GM18505 (cell line): ENCODE results near the gene ALDH5A1.
"Not testable (repeated sequence)": the region's sequence is repeated elsewhere in the genome, so short reads cannot be mapped to it uniquely, and the experiment has no call there.

Source experiments
- ATAC-seq: cut with Tn5 transposase; IDR thresholded peaks from one replicate; pipeline ENCODE4 v1.9.1; 2021; ENCODE audit not compliant: unreplicated experiment
- POLR2A ChIP-seq: IDR thresholded peaks from 4 replicates; pipeline ENCODE4 v1.6.1; 2011; ENCODE audit warnings: borderline replicate concordance; ENCODE audit not compliant: insufficient read depth, insufficient read length; ENCODE audit errors: extremely low read depth

Gene ALDH5A1

DNA sequence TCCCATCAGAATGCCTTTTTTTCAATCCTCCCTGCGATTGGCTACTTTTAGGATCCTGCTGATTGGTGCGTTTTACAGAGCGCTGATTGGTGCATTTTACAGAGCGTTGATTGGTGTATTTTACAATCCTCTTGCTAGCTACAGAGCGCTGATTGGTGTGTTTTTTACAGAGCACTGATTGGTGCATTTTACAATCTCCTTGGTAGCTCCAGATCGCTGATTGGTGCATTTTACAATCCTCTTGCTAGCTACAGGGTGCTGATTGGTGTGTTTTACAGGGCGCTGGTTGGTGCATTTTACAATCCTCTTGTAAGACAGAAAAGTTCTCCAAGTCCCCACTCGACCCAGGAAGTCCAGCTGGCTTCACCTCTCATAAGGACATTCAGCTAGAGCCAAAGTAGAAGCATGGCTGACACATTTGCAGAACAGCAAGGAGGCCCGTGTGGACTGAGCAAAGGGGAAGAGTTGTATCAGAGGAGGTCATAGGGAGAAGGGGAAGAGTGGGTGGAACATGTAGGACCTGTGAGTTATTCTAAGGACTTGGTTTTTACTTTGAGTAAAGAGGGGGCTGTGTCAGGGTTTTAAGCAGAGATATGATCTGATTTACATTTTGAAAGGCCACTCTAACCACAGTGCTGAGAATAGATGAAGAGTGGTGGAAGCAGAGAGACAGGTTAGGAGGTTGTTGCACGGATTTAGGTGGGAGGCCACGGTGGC lies 2.6 kb downstream of the ALDH5A1 start:
- ATAC-seq: no peak
- TF ChIP-seq POLR2A: no peak

GRCh38 chr6:24500683-24501082 lies 5.9 kb downstream of the ALDH5A1 start:
- no peak for ATAC-seq
- TF ChIP-seq POLR2A: no peak

- ATAC-seq: no peak
- no peak for TF ChIP-seq POLR2A
These were observed 6.6 kb downstream of the ALDH5A1 start for GRCh38 chr6:24501374-24501773.

DNA sequence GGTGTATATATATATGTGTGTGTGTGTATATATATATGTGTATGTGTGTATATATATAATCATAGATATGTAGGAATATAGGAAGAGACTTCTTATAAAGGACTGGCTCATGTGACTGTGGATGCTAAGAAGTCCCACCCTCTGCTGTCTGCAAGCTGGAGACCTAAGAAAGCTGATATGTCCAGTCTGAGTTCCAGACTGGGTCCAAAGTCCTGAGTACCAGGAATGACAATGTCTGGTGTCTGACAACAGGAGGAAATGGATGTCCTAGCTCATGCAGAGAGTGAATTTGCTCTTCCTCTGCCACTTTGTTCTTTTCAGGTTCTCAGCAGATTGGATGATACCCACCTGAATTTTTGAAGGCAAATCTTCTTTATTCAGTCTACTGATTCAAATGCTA lies 7.1 kb downstream of the ALDH5A1 start:
- no peak for ATAC-seq
- no peak for TF ChIP-seq POLR2A

DNA sequence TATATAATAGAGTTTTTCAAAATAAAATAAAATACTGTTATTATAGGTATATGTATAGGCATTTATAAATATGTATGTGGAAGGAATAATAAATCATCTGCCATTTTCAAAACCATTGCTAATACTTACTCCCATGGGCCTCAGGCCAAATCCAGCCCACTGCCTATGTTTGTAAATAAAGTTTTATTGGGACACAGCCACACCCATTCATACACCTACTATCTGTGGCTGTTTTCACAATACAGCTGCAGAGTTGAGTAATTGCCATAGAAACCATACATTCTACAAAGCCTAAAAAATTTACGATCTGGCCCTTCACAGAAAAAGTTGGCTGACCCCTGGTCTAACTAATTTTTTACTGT lies 9.5 kb downstream of the ALDH5A1 start:
- no peak for TF ChIP-seq POLR2A
- ATAC-seq: no peak

DNA sequence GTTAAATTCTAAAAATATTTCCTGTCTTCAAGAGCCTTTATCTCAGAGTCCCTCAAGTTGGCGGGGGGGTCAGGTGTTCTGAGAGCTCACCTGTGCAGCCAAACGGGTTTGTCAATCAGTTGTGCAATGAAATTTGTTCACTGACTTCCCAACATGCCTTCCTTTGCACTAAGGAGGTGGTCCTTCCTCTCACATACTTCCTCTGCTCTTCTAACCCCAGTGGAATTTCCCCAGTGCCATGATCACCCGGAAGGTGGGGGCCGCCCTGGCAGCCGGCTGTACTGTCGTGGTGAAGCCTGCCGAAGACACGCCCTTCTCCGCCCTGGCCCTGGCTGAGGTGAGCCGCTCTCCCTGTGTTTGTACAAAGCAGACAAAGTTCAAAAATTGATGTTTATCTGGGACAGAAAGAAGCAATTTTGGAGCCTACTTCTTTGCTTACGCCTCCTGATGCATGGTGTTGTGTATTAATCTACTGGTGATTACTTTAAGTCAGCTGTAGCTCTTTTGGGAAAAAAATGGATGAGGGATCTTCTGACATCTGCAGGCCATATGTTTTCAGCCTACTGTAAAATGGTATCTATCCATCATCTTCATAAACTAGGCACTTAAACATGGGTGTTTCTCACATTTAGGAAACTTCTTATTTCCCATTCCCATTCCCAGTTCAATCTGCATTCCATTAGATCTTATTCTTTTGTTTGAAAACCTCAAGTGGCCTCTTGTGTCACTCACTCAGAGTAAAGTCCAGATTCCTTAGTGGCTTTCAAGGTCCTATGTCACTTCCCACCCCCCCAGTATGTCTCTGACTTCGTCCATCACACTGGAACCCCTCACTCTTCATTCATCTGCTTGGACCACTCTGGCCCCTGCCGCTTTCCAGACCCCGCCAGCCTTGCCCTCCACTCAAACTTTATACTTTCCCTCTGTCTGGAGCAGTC lies 10.1 kb downstream of the ALDH5A1 start:
- no peak for ATAC-seq

DNA sequence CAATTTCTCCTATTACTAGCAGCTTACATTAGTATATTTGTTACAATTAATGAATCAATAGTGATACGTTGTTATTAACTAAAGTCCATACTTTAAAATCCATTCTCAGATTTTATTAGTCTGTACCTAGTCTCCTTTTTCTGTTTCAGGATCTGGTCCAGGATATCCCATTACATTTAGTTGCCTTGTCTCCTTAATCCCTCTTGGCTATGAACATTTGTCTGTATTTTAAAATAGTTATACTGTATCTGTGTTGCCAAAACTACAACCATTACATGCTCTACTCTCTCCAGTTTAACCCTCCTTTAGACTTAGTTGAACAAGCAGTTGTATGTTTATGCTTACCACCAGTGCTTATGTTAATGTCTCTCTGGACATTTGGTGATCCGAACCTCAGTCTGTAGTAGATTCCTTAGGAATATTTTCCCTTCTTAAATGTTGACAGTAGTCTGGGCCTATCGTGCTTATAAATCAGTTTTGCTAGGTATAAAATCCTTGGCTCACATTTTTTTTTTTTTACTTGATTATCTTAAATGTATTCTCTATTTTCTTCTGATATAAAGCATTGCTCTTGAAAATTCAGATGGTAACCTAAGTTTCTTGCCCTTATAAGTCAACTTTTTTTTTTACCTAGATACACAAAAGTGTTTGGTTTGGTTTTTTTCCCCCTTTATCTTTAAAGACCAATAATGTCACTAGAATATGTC lies 12.2 kb downstream of the ALDH5A1 start:
- ATAC-seq: no peak
- no peak for TF ChIP-seq POLR2A

More for the DNA sequence above, 10.1 kb downstream of the ALDH5A1 start:
- TF ChIP-seq POLR2A: no peak

- not testable (repeated sequence) for ATAC-seq
These were observed 17.2 kb downstream of the ALDH5A1 start for GRCh38 chr6:24511976-24512375.

DNA sequence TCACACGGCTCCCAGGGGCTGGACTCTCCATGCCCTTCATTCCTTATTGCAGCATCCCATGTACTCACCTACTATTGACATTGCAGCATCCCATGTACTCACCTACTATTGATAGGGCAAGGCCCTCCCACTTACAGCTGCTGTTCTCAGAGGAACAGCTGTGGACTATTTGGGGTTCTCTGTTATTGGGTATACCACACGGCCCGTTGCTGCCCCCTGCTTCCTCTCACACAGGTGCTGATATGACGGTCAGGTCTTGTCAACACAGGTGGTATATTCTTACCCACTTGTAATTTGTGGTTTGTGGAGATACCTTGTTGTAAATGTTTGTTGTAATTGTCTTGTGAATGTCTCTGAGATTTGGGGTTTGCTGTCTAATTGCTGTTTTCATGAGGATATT lies 18.8 kb downstream of the ALDH5A1 start:
- ATAC-seq: no peak
- TF ChIP-seq POLR2A: no peak

DNA sequence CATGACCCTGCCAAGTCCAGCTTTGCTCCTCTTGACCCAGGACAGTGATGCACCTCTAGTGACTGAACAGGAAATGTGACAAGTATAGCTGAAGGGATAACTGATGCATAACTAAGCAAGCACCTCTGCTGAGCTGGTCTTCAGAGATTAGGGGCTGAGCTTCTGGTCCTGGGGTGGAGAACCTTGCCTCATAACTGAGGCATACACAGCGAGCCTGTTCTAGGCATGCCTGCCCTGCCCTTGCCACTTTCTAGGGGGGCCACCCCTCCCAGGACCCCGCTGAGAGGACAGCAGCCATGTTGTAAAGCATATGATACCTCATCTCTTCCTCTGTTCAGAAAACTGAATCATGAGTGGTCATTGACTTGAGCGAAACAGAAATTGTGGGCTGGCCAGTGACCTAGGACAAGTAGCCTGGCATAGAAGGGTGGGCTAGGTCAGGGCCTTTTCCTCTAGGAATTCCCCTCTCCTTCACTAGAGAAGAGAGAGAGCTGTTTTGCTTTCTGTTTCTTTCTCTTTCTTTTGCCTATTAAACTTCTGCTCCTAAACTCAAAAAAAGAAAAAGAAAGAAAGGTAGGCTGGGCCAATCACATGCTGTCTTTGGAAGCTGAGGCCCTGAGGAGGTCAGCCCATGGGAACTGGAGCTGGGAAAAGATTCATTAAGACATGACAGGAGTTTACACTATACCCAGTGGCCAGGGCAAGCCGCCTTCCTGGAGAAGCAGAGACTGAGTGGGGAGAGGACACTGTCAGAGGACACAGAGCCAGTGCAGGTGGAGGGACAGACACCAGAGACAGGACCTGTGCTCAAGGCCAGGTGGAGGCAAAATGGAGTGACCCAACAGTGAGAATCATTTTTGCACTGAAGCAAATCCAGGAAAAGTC lies 23.1 kb downstream of the ALDH5A1 start:
- peak; percentile 71 for TF ChIP-seq POLR2A
- peak; percentile 69 for ATAC-seq

DNA sequence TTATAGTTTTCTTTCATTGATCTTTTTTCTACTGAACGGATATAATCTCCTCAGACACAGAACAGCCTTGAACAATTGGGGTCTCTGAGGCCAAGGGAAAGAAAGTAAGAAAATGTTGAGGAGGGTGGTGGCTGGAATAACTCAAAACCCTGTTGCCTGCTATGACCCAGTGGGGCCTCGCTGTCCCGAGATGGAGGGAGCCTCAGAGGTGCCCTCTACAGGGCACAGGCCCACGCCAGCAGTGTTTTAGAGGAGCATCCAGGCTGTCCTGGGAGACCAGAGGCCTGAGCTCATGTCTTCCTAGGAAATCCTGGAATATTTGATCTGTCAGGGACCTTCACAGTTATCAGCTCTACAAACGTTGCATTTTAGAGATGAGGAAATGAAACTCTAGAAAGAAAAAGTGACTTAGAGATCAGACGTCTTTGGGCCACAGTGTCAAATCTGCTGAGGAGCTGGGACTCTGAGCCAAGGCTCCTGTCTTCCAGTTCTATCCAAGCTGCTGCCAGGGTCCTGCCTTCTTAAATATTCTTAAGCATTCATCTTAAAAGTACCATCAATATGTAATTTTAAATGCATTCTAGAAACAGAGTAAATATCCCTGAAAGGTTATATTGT lies 26.3 kb downstream of the ALDH5A1 start:
- ATAC-seq: peak; percentile 34
- no peak for TF ChIP-seq POLR2A

- peak; percentile 57 for ATAC-seq
- TF ChIP-seq POLR2A: no peak
These were observed 27.7 kb downstream of the ALDH5A1 start for GRCh38 chr6:24522228-24523176.

- no peak for ATAC-seq
- TF ChIP-seq POLR2A: no peak
These were observed 29.6 kb downstream of the ALDH5A1 start for GRCh38 chr6:24524329-24524728.
